HepG2 (cell line): ENCODE measurements around the gene ZFAND3.

ENCODE experiments used
- FOSL1 ChIP-seq: sonication (generic); formaldehyde crosslinking; IDR thresholded peaks from 2 replicates; pipeline ENCODE4 v1.9.0; 2021; ENCODE audit warnings: missing genetic modification reagents, borderline replicate concordance
- HNRNPLL ChIP-seq: fragments of 200-400 bp; formaldehyde crosslinking; IDR thresholded peaks from 2 replicates; pipeline ENCODE4 v1.6.1; 2017; ENCODE audit warnings: mild to moderate bottlenecking, low read depth, low read length; ENCODE audit not compliant: poor library complexity, severe bottlenecking
- JUN ChIP-seq: sonication (generic); formaldehyde crosslinking; IDR thresholded peaks from 2 replicates; pipeline ENCODE4 v1.4.0; 2020; ENCODE audit warnings: mild to moderate bottlenecking, missing genetic modification reagents
- MXI1 ChIP-seq: IDR thresholded peaks from 3 replicates; pipeline ENCODE4 v1.6.1; 2012; ENCODE audit warnings: low read depth, low read length, inconsistent platforms, borderline replicate concordance
- NPAS2 ChIP-seq: sonication (generic); formaldehyde crosslinking; IDR thresholded peaks from 2 replicates; pipeline ENCODE4 v1.8.0; 2022; ENCODE audit warnings: mild to moderate bottlenecking, missing genetic modification reagents, borderline replicate concordance
- RORA ChIP-seq: sonication (generic); formaldehyde crosslinking; IDR thresholded peaks from 2 replicates; pipeline ENCODE4 v1.5.0; 2020; ENCODE audit warnings: mild to moderate bottlenecking, missing genetic modification reagents, moderate library complexity
- THAP8 ChIP-seq: sonication (generic); formaldehyde crosslinking; IDR thresholded peaks from 2 replicates; pipeline ENCODE4 v1.5.1; 2020; ENCODE audit warnings: missing genetic modification reagents, mild to moderate bottlenecking, borderline replicate concordance
- ZBTB33 ChIP-seq: sonication (generic); formaldehyde crosslinking; IDR thresholded peaks from 2 replicates; pipeline ENCODE4 v1.4.0; 2020; ENCODE audit warnings: missing genetic modification reagents
- ZNF101 ChIP-seq: sonication (generic); formaldehyde crosslinking; IDR thresholded peaks from 2 replicates; pipeline ENCODE4 v1.4.0; 2020; ENCODE audit warnings: mild to moderate bottlenecking, low read depth, missing genetic modification reagents, borderline replicate concordance
- ZNF253 ChIP-seq: sonication (generic); formaldehyde crosslinking; IDR thresholded peaks from 2 replicates; pipeline ENCODE4 v1.8.0; 2022; ENCODE audit warnings: mild to moderate bottlenecking, missing genetic modification reagents, borderline replicate concordance
- ZNF343 ChIP-seq: sonication (generic); formaldehyde crosslinking; IDR thresholded peaks from 2 replicates; pipeline ENCODE4 v1.4.0; 2020; ENCODE audit warnings: mild to moderate bottlenecking, missing genetic modification reagents

GRCh38 chr6:38198219-38198618 is 378.7 kb downstream of the ZFAND3 start:
- TF ChIP-seq NPAS2 (no peak), ZNF253 (CRISPR knock-in tag) (no peak), THAP8 (CRISPR knock-in tag) (no peak), FOSL1 (CRISPR knock-in tag) (no peak), JUN (no peak), MXI1 (no peak), RORA (no peak), HNRNPLL (no peak), ZNF343 (CRISPR knock-in tag) (no peak), ZBTB33 (CRISPR knock-in tag) (no peak), ZNF101 (CRISPR knock-in tag) (no peak)
